Activated CD4-positive, CD25-positive, alpha-beta regulatory T cell (primary cell): ENCODE data around the gene CDH8.

Source experiments
- DNase-seq, 4 experiments: peaks; one replicate each; lab custom pipeline; 2025; lab: John Stamatoyannopoulos, UW

CDH8 gene

GRCh38 chr16:61616088-61616487, 420.1 kb downstream of the CDH8 start:
- no peak for DNase-seq

DNA sequence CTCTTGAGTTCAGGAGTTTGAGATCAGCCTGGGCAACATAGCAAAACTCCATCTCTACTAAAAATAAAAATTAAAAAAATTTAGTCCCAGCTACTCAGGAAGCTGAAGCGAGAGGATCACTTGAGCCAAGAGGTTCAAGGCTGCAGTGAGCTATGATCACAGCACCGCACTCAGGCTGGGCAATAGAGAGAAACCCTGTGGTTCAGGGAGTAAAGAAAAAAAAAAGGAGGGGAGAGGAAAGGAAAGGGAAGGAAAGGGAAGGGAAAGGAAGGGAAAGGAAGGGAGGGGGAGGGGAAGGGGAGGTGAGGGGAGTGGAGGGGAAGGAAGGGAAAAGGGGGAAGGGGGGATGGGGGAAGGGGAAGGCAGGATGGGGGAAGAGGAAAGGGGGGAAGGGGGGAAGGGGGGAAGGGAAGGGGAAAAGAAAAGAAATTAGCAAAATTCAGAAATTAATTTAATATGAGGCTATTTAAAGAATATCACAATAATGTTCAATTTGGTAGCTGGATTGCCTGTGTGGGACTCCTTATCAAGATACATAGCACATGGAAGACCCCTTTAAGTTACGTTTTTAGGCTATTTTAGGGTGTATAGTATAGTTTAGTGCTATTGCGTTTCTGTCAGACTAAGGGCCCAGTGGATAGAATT, 424.3 kb downstream of the CDH8 start:
- DNase-seq, result no peak

DNA sequence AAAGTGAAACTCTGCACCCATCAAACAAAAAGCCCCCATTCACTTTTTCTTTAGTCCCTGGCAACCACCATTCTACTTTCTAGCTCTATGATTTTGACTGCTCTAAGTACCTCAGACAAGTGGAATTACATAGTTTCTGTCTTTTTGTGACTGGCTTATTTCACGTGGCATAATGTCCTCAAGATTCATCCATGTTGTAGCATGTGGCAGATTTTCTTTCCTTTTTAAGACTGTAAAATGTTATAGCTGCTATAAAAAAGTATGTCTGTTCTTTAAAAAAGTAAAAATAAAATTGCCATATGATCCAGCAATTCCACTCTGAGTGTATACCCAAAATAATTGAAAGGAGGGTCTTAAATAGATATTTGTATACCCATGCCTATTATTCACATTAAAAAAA, 429.7 kb downstream of the CDH8 start:
- DNase-seq, result no peak
